ENCODE measurements around the gene DIAPH2.

DNA sequence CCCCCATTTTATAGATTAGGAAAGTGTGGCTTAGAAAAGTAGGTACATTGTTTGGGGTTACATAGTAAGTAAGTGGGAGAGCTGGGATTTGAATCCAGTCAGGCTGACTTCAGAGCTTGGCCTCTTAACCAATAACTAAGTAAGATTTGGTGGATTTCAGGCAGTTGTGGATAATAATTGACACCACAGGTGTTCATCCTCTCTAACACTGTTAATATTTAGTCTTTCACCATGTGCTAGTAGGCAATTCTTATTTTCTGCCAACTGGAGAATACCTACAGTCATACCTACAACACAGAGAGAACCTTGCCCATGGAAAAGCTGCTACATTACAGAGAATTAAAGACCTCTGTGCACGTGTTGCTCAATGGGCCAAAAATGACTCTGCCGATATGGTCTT is 89.5 kb downstream of the DIAPH2 start:
- TF ChIP-seq CTCF (IDR thresholded peaks at IDR 0.05) (no peak), EP300 (IDR thresholded peaks at IDR 0.05) (no peak), POLR2A (IDR thresholded peaks at IDR 0.05) (no peak)
